GM12878 (cell line): ENCODE results near the gene TRHDE. TPM values are rescaled to one million over a fixed set of nuclear protein-coding genes. Genes with fewer than 3 reads are reported as not detected.

Experiments used
- ATAC-seq: fragments of 200-7000 bp; cut with Tn5 transposase; 3 replicates; pipeline ENCODE4 v1.9.1; 2020; ENCODE audit warnings: mild to moderate bottlenecking, moderate library complexity
- BruUV-seq: library from RNA; stranded (reverse); fragments of 400-500 nt; replicated peaks from 2 replicates; lab custom pipeline; 2021; lab: Mats Ljungman, UMichigan
- CTCF ChIA-PET: fragments of 300-600 bp; sonication (Branson Sonifier 250); formaldehyde crosslinking; extraction: SDS; loops from one replicate; lab custom pipeline; 2021; ENCODE audit warnings: inconsistent platforms; lab: Yijun Ruan, JAX
- POLR2A ChIA-PET: fragments of 350-600 bp; formaldehyde crosslinking; extraction: SDS; loops from one replicate; lab custom pipeline; 2021; ENCODE audit warnings: inconsistent platforms; lab: Charles Lee
- RAD21 ChIA-PET: fragments of 300-600 bp; sonication (Branson Sonifier 250); formaldehyde crosslinking; loops from one replicate; lab custom pipeline; 2023; ENCODE audit warnings: antibody characterized with exemption; ENCODE audit not compliant: unreplicated experiment; lab: Charles Lee
- SMC1A ChIA-PET: fragments of 300-600 bp; sonication (Branson Sonifier 250); formaldehyde crosslinking; loops from one replicate; lab custom pipeline; 2023; ENCODE audit not compliant: unreplicated experiment, uncharacterized antibody; lab: Charles Lee
- DNase-seq: peaks from one replicate; pipeline ENCODE4 v3.0.0-alpha.2; 2011; ENCODE audit warnings: low read depth, low spot score
- FAIRE-seq: peaks from 3 replicates; lab custom pipeline; 2011; peaks lifted over from hg19 to GRCh38; lab: Jason Lieb, UNC
- H2AFZ ChIP-seq: 2 replicates; pipeline ENCODE4 v1.6.0; 2011; ENCODE audit warnings: low read depth, low read length, control low read depth; ENCODE audit not compliant: control insufficient read depth
- H3K27ac ChIP-seq: 2 replicates; pipeline ENCODE4 v1.5.1; 2011; ENCODE audit warnings: control low read depth; ENCODE audit not compliant: control insufficient read depth, insufficient read depth
- H3K27me3 ChIP-seq, 2 experiments: replicated peaks in 1 of 2; 2 replicates each; pipeline versions ENCODE4 v1.6.0 to v1.6.1; 2011; ENCODE audit warnings: low read length in 1 of 2; ENCODE audit not compliant: control insufficient read depth in 2 of 2, insufficient read depth in 2 of 2
- H3K36me3 ChIP-seq, 2 experiments: 2 replicates each; pipeline ENCODE4 v1.5.1; 2011; ENCODE audit warnings: low read length in 1 of 2; ENCODE audit not compliant: control insufficient read depth in 2 of 2, insufficient read depth in 2 of 2
- H3K4me1 ChIP-seq: 2 replicates; pipeline ENCODE4 v1.6.1; 2011; ENCODE audit warnings: mild to moderate bottlenecking, low read length, moderate library complexity, mixed read lengths; ENCODE audit not compliant: control insufficient read depth, insufficient read depth
- H3K4me2 ChIP-seq: 2 replicates; pipeline ENCODE4 v1.6.0; 2011; ENCODE audit warnings: control low read depth; ENCODE audit not compliant: control insufficient read depth, insufficient read depth
- H3K4me3 ChIP-seq: fragments of 200-600 bp; sonication (generic); 2 replicates; pipeline ENCODE4 v1.5.1; 2016
- H3K79me2 ChIP-seq: 2 replicates; pipeline ENCODE4 v1.6.0; 2011; ENCODE audit warnings: low read length; ENCODE audit not compliant: control insufficient read depth, insufficient read depth
- H3K9ac ChIP-seq: 2 replicates; pipeline ENCODE4 v1.8.0; 2011; ENCODE audit warnings: low read length, control low read depth, mixed read lengths; ENCODE audit not compliant: control insufficient read depth, insufficient read depth
- H3K9me3 ChIP-seq: replicated peaks from 3 replicates; pipeline ENCODE4 v1.5.1; 2011; ENCODE audit warnings: mild to moderate bottlenecking, low read length; ENCODE audit not compliant: control insufficient read depth, insufficient read depth
- H4K20me1 ChIP-seq: 2 replicates; pipeline ENCODE4 v1.6.0; 2011; ENCODE audit not compliant: control insufficient read depth, insufficient read depth
- RUNX3 ChIP-seq: IDR thresholded peaks from 2 replicates; pipeline ENCODE4 v1.6.1; 2012; ENCODE audit warnings: low read length, inconsistent platforms
- WGBS: methylation state at CpG from one replicate; pipeline ENCODE4 v1.1.6; 2016; ENCODE audit warnings: low lambda C conversion rate; ENCODE audit not compliant: insufficient replicate concordance, insufficient coverage; ENCODE audit errors: missing lambda C conversion rate; 5-methylcytosine and 5-hydroxymethylcytosine counted together
- in situ Hi-C: fragments of 300-500 bp; cut with MboI; formaldehyde crosslinking; loops from 9 replicates; pipeline ENCODE4 v1.14.3; 2018; ENCODE audit warnings: mixed read lengths
- intact Hi-C: fragments of 100-400 bp; cut with micrococcal nuclease; formaldehyde crosslinking; loops from one replicate; pipeline ENCODE4 v1.14.2; 2022; ENCODE audit not compliant: unreplicated experiment
- polyA plus RNA-seq, 11 experiments: library from polyadenylated mRNA; depleted of rRNA in 4 of 11; unstranded in 6 of 11; stranded (reverse) in 5 of 11; fragments of >200 nt; fragmentation: Nextera tagmentation in 4 of 11; fragmentation: Illumina TruSeq in 1 of 11; extraction: Ambion mirVana in 4 of 11; extraction: Trizol in 1 of 11; gene quantifications; 1 replicate in 1 of 11; 2 replicates in 10 of 11; pipeline versions ENCODE4 v1.2.1 to v1.2.3, GENCODE V29; 2011 to 2016; ENCODE audit warnings: inconsistent platforms in 2 of 11, missing spikeins in 2 of 11, low read depth in 1 of 11
- total RNA-seq, 4 experiments: library from RNA; depleted of rRNA in 3 of 4; stranded (reverse); fragments of >200 nt in 3 of 4; fragmentation: Illumina TruSeq in 1 of 4; extraction: Trizol in 1 of 4; gene quantifications; 2 replicates each; pipeline versions ENCODE4 v1.2.1 to v1.2.3, GENCODE V29; 2013 to 2021
- TF ChIP-seq, protein P1 (sequence below): fragments of 450-650 bp; IDR thresholded peaks from 2 replicates; pipeline ENCODE4 v1.6.1; 2017; ENCODE audit warnings: mild to moderate bottlenecking, moderate library complexity
- TF ChIP-seq, protein P2 (sequence below): fragments of 450-650 bp; IDR thresholded peaks from 2 replicates; pipeline ENCODE4 v1.6.1; 2016; ENCODE audit warnings: mild to moderate bottlenecking
- TF ChIP-seq, protein P3 (sequence below): fragments of 450-650 bp; IDR thresholded peaks from 2 replicates; pipeline ENCODE4 v1.6.1; 2018; ENCODE audit warnings: borderline replicate concordance, mild to moderate bottlenecking; ENCODE audit not compliant: partially characterized antibody
- TF ChIP-seq, protein P4 (sequence below): IDR thresholded peaks from 2 replicates; pipeline ENCODE4 v1.6.1; 2012; ENCODE audit warnings: low read depth, low read length, improper control_type of control experiment

TRHDE gene
- total and polyA plus RNA-seq, 10 of the 15 experiments (the other 5 are each of a cell fraction or from before 2014, with no cell fraction given): not detected

DNA sequence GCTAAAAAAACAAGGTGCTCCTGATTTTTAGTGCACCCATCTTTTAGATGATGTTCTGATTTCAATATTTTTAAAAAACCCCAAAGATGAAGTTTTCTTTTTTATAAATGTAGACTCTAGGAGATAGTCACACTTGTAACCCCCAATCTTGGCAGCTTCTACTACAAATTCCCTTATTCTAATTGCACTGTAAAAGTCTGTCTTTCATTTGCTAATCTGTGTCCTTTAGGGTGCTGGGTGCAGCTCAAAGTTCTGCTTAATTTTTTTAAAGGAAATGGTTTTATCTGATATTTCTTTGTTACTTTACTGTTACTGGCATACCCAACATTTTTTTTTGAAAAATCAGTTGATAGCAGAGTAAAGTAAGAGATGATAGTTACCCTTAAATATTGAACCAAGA, 172.0 kb downstream of the TRHDE start (continued):
- TF ChIP-seq, protein P1, sequence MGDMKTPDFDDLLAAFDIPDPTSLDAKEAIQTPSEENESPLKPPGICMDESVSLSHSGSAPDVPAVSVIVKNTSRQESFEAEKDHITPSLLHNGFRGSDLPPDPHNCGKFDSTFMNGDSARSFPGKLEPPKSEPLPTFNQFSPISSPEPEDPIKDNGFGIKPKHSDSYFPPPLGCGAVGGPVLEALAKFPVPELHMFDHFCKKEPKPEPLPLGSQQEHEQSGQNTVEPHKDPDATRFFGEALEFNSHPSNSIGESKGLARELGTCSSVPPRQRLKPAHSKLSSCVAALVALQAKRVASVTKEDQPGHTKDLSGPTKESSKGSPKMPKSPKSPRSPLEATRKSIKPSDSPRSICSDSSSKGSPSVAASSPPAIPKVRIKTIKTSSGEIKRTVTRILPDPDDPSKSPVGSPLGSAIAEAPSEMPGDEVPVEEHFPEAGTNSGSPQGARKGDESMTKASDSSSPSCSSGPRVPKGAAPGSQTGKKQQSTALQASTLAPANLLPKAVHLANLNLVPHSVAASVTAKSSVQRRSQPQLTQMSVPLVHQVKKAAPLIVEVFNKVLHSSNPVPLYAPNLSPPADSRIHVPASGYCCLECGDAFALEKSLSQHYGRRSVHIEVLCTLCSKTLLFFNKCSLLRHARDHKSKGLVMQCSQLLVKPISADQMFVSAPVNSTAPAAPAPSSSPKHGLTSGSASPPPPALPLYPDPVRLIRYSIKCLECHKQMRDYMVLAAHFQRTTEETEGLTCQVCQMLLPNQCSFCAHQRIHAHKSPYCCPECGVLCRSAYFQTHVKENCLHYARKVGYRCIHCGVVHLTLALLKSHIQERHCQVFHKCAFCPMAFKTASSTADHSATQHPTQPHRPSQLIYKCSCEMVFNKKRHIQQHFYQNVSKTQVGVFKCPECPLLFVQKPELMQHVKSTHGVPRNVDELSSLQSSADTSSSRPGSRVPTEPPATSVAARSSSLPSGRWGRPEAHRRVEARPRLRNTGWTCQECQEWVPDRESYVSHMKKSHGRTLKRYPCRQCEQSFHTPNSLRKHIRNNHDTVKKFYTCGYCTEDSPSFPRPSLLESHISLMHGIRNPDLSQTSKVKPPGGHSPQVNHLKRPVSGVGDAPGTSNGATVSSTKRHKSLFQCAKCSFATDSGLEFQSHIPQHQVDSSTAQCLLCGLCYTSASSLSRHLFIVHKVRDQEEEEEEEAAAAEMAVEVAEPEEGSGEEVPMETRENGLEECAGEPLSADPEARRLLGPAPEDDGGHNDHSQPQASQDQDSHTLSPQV: no peak
- TF ChIP-seq, protein P2, sequence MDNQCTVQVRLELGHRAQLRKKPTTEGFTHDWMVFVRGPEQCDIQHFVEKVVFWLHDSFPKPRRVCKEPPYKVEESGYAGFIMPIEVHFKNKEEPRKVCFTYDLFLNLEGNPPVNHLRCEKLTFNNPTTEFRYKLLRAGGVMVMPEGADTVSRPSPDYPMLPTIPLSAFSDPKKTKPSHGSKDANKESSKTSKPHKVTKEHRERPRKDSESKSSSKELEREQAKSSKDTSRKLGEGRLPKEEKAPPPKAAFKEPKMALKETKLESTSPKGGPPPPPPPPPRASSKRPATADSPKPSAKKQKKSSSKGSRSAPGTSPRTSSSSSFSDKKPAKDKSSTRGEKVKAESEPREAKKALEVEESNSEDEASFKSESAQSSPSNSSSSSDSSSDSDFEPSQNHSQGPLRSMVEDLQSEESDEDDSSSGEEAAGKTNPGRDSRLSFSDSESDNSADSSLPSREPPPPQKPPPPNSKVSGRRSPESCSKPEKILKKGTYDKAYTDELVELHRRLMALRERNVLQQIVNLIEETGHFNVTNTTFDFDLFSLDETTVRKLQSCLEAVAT: no peak
- TF ChIP-seq, protein P3, sequence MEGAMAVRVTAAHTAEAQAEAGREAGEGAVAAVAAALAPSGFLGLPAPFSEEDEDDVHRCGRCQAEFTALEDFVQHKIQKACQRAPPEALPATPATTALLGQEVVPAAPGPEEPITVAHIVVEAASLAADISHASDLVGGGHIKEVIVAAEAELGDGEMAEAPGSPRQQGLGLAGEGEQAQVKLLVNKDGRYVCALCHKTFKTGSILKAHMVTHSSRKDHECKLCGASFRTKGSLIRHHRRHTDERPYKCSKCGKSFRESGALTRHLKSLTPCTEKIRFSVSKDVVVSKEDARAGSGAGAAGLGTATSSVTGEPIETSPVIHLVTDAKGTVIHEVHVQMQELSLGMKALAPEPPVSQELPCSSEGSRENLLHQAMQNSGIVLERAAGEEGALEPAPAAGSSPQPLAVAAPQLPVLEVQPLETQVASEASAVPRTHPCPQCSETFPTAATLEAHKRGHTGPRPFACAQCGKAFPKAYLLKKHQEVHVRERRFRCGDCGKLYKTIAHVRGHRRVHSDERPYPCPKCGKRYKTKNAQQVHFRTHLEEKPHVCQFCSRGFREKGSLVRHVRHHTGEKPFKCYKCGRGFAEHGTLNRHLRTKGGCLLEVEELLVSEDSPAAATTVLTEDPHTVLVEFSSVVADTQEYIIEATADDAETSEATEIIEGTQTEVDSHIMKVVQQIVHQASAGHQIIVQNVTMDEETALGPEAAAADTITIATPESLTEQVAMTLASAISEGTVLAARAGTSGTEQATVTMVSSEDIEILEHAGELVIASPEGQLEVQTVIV: no peak

DNA sequence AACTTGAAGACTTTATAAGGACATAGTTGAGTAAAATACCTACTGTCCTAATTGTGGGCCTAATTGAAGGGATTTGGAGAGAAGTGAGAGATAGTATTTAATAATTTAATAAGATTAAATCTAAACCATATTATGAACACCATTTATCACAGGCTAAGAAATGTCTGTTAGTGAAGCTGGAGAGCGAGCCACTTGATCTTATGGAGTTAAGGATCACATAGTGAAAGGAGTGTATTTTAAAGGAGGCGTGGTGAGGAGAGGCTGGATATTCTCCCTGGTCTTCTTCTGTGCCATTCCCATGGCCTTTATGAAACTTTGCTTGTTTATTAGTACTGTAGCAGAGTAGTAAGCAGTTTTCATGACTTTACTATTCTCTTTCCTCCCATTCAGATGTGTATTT, 172.4 kb downstream of the TRHDE start:
- ATAC-seq (no peak), FAIRE-seq (no peak), DNase-seq (no peak)
- RAD21 ChIA-PET: no interaction called here
- no peaks in the 10 kb centered on the region for H3K79me2 ChIP-seq
- SMC1A ChIA-PET: no interaction called here
- no peak overlapping the region for H3K4me2 ChIP-seq
- H3K36me3 ChIP-seq: no peaks in the 10 kb centered on the region
- H4K20me1 ChIP-seq: no peaks in the 10 kb centered on the region
- CTCF ChIA-PET: no interaction called here
- H3K27me3 ChIP-seq: no peaks in the 10 kb centered on the region
- H3K9me3 ChIP-seq: no peaks in the 10 kb centered on the region
- H3K9ac ChIP-seq: no peak overlapping the region
- no peak overlapping the region for H3K27ac ChIP-seq
- 0% methylated on average over 2 of the region's 2 CpGs for WGBS
- intact Hi-C loops: no loop called here
- TF ChIP-seq, protein P4, sequence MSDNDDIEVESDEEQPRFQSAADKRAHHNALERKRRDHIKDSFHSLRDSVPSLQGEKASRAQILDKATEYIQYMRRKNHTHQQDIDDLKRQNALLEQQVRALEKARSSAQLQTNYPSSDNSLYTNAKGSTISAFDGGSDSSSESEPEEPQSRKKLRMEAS: no peak
- no peak for TF ChIP-seq RUNX3
- no peak overlapping the region for H2AFZ ChIP-seq
- BruUV-seq: no TSS peak
- in situ Hi-C loops: no loop called here
- no peak overlapping the region for H3K4me3 ChIP-seq
- no peaks in the 10 kb centered on the region for H3K4me1 ChIP-seq
- POLR2A ChIA-PET: no interaction called here
